Measurements from ENCODE around the gene TAB3.

The TAB3 gene

GRCh38 chrX:30887288-30887687, 1.8 kb downstream of the TAB3 start:
- DNase-seq (ENCODE audit: low spot score), result no peak

GRCh38 chrX:30885136-30885535, 3.9 kb downstream of the TAB3 start:
- no peak for DNase-seq (ENCODE audit: low spot score)

- no peak for DNase-seq (ENCODE audit: low spot score)
These were observed 5.9 kb downstream of the TAB3 start for GRCh38 chrX:30883138-30883537.

- no peak for DNase-seq (ENCODE audit: low spot score)
These were observed 7.3 kb downstream of the TAB3 start for GRCh38 chrX:30881797-30882196.

- DNase-seq (ENCODE audit: low spot score), result no peak
These were observed 7.7 kb downstream of the TAB3 start for GRCh38 chrX:30881390-30881789.

- no peak for DNase-seq (ENCODE audit: low spot score)
These were observed 9.0 kb downstream of the TAB3 start for GRCh38 chrX:30880058-30880457.

- no peak for DNase-seq (ENCODE audit: low spot score)
These were observed 12.7 kb downstream of the TAB3 start for GRCh38 chrX:30876367-30876766.

GRCh38 chrX:30875957-30876356, 13.1 kb downstream of the TAB3 start:
- no peak for DNase-seq (ENCODE audit: low spot score)

- DNase-seq (ENCODE audit: low spot score), result no peak
These were observed 14.2 kb downstream of the TAB3 start for GRCh38 chrX:30874851-30875250.

- no peak for DNase-seq (ENCODE audit: low spot score)
These were observed 18.5 kb downstream of the TAB3 start for GRCh38 chrX:30870572-30870971.

- DNase-seq (ENCODE audit: low spot score), result no peak
These were observed 23.4 kb downstream of the TAB3 start for GRCh38 chrX:30865612-30866011.

GRCh38 chrX:30865015-30865414, 24.0 kb downstream of the TAB3 start:
- DNase-seq (ENCODE audit: low spot score), result no peak

- no peak for DNase-seq (ENCODE audit: low spot score)
These were observed 24.7 kb downstream of the TAB3 start for GRCh38 chrX:30864383-30864785.

- no peak for DNase-seq (ENCODE audit: low spot score)
These were observed 25.1 kb downstream of the TAB3 start for GRCh38 chrX:30863974-30864373.

GRCh38 chrX:30858098-30858497, 31.0 kb downstream of the TAB3 start:
- no peak for DNase-seq (ENCODE audit: low spot score)

- DNase-seq (ENCODE audit: low spot score), result no peak
These were observed 37.6 kb downstream of the TAB3 start for GRCh38 chrX:30851449-30851848.

GRCh38 chrX:30835373-30835772, 53.7 kb downstream of the TAB3 start:
- DNase-seq (ENCODE audit: low spot score), result no peak

- no peak for DNase-seq (ENCODE audit: low spot score)
These were observed 55.2 kb downstream of the TAB3 start for GRCh38 chrX:30833896-30834295.

GRCh38 chrX:30831082-30831481, 58.0 kb downstream of the TAB3 start:
- no peak for DNase-seq (ENCODE audit: low spot score)

- no peak for DNase-seq (ENCODE audit: low spot score)
These were observed 58.6 kb downstream of the TAB3 start for GRCh38 chrX:30830326-30830943.

- DNase-seq (ENCODE audit: low spot score), result no peak
These were observed 64.8 kb downstream of the TAB3 start for GRCh38 chrX:30824275-30824674.

GRCh38 chrX:30822764-30823163, 66.3 kb downstream of the TAB3 start:
- DNase-seq (ENCODE audit: low spot score), result no peak

GRCh38 chrX:30822068-30822681, 66.9 kb downstream of the TAB3 start:
- DNase-seq (ENCODE audit: low spot score), result no peak

- no peak for DNase-seq (ENCODE audit: low spot score)
These were observed 67.9 kb downstream of the TAB3 start for GRCh38 chrX:30821116-30821515.
